ENCODE measurements around the gene COL6A3. TPM values are rescaled to one million over a fixed set of nuclear protein-coding genes. Genes with fewer than 3 reads are reported as not detected.

COL6A3 gene
- total RNA-seq, 1 experiment from 2014 or later = 45.0 TPM

DNA sequence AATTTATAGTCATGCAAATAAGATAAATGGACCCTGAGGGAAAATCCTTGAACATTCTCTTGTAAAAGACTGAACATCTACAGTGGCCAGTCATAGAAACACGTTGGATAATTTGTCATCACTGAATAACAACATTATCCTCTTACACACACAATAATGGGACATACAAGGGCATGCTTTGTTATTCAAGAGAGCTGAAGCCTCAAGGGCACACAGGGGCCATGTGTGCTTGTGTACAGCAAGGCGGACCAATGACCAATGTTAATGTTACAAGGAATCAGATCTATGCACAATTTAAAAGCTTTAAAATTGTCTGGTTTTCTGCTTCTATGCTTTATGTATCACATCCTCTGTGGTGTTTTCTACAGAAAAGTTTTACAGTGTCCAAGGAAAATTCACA, 23.7 kb downstream of the COL6A3 start:
- POLR2A ChIA-PET (ENCODE audit: unreplicated experiment) = no interaction called here

DNA sequence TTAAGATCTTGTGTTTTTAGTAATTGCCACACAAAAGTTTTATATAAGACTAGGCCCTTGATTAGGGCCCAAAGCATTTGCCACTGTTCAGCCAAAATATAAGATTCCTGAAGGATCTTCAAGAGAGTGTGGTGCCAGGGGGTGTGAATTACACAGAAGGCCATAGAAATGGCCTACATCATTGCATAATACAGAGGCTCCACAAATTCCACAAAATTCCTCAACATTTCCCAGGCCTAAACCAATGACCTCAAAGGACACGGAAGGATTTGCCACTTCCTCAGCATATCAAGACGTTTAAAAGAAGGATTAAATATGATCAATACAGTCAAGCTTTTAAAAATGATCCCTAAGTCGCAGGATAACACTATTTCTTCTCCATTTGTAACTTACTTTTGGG, 24.1 kb downstream of the COL6A3 start:
- Histone ChIP-seq H3K79me2 (ENCODE audit: low read length) (no peaks in the 10 kb centered on the region), H4K20me1 (ENCODE audit: low read length) (no peaks in the 10 kb centered on the region)
- CTCF ChIA-PET = no interaction called here

More for the DNA sequence above, 23.7 kb downstream of the COL6A3 start:
- DNase-seq (no peak), ATAC-seq (no peak)
- no peak overlapping the region for H2AFZ ChIP-seq (ENCODE audit: low read length)
- TF ChIP-seq, protein P1, sequence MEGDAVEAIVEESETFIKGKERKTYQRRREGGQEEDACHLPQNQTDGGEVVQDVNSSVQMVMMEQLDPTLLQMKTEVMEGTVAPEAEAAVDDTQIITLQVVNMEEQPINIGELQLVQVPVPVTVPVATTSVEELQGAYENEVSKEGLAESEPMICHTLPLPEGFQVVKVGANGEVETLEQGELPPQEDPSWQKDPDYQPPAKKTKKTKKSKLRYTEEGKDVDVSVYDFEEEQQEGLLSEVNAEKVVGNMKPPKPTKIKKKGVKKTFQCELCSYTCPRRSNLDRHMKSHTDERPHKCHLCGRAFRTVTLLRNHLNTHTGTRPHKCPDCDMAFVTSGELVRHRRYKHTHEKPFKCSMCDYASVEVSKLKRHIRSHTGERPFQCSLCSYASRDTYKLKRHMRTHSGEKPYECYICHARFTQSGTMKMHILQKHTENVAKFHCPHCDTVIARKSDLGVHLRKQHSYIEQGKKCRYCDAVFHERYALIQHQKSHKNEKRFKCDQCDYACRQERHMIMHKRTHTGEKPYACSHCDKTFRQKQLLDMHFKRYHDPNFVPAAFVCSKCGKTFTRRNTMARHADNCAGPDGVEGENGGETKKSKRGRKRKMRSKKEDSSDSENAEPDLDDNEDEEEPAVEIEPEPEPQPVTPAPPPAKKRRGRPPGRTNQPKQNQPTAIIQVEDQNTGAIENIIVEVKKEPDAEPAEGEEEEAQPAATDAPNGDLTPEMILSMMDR (conservative IDR thresholded peaks at IDR 0.05; ENCODE audit: low read depth, low read length) = no peak
- TF ChIP-seq EZH2phosphoT487 (IDR thresholded peaks at IDR 0.05; ENCODE audit: borderline replicate concordance, low read length) = no peak
- no peak for TF ChIP-seq EZH2 (IDR thresholded peaks at IDR 0.05; ENCODE audit: low read length, unreplicated experiment)
- no peaks in the 10 kb centered on the region for H3K4me1 ChIP-seq (ENCODE audit: insufficient read depth, low read length)
- H3K27ac ChIP-seq (ENCODE audit: low read length) = no peak overlapping the region
- CTCF ChIA-PET = no interaction called here
- no peaks in the 10 kb centered on the region for H3K27me3 ChIP-seq (ENCODE audit: low read length)
- no peak overlapping the region for H3K4me2 ChIP-seq (ENCODE audit: low read length)
- BruUV-seq (replicated peaks) = no TSS peak
- intact Hi-C loops (cut with micrococcal nuclease) = no loop called here
- no peaks in the 10 kb centered on the region for H4K20me1 ChIP-seq (ENCODE audit: low read length)
- peaks cover 10% of the 10 kb centered on the region for H3K36me3 ChIP-seq (ENCODE audit: low read depth, low read length)
- H3K9me3 ChIP-seq (ENCODE audit: low read length) = no peaks in the 10 kb centered on the region
- no peaks in the 10 kb centered on the region for H3K79me2 ChIP-seq (ENCODE audit: low read length)
- no peak overlapping the region for H3K4me3 ChIP-seq (ENCODE audit: low read length)
- no peaks in the 10 kb centered on the region for H3K9me2 ChIP-seq (replicated peaks; ENCODE audit: low read length)
- no peaks in the 10 kb centered on the region for H3F3A ChIP-seq (ENCODE audit: low read length, unreplicated experiment)
- H3K9ac ChIP-seq (ENCODE audit: low read length) = no peak overlapping the region

DNA sequence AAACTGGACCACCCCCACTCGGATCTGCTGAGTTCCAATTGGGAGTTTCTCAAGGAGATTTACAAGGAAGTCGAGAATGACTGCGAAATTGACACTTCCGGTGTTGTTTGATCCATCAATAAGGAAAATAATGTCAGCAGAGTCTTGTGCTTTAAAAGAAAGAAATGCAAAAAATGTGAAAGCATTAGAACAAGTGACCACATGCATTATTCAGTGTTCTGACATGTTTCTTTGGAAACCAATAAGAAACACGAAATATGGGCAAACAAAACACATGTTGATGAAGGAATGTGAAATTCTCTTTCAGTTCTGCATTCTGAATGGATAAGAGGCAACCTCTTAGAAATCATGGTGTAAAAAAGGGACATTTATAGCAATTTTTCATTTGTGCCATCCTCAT, 25.9 kb downstream of the COL6A3 start:
- no peak overlapping the region for H3K4me2 ChIP-seq (ENCODE audit: low read length)
- POLR2A ChIA-PET (ENCODE audit: unreplicated experiment) = no interaction called here
- BruUV-seq (replicated peaks) = no TSS peak
- no peak overlapping the region for H3K4me3 ChIP-seq (ENCODE audit: low read length)
- no peaks in the 10 kb centered on the region for H3K4me1 ChIP-seq (ENCODE audit: insufficient read depth, low read length)
- no peak overlapping the region for H2AFZ ChIP-seq (ENCODE audit: low read length)
- no peaks in the 10 kb centered on the region for H3K9me2 ChIP-seq (replicated peaks; ENCODE audit: low read length)
- H3K36me3 ChIP-seq (ENCODE audit: low read depth, low read length) = no peaks in the 10 kb centered on the region
- no peaks in the 10 kb centered on the region for H3F3A ChIP-seq (ENCODE audit: low read length, unreplicated experiment)
- DNase-seq = no peak
- CTCF ChIA-PET = no interaction called here
- no peaks in the 10 kb centered on the region for H3K79me2 ChIP-seq (ENCODE audit: low read length)
- H3K9me3 ChIP-seq (ENCODE audit: low read length) = no peaks in the 10 kb centered on the region
- intact Hi-C loops (cut with micrococcal nuclease) = no loop called here
- ATAC-seq = no peak
- H3K9ac ChIP-seq (ENCODE audit: low read length) = no peak overlapping the region
- no peaks in the 10 kb centered on the region for H4K20me1 ChIP-seq (ENCODE audit: low read length)
- TF ChIP-seq EZH2phosphoT487 (IDR thresholded peaks at IDR 0.05; ENCODE audit: borderline replicate concordance, low read length) (no peak), EZH2 (IDR thresholded peaks at IDR 0.05; ENCODE audit: low read length, unreplicated experiment) (no peak)
- TF ChIP-seq, protein P1 (conservative IDR thresholded peaks at IDR 0.05; ENCODE audit: low read depth, low read length) = no peak
- no peaks in the 10 kb centered on the region for H3K27me3 ChIP-seq (ENCODE audit: low read length)
- no peak overlapping the region for H3K27ac ChIP-seq (ENCODE audit: low read length)

More for the DNA sequence above, 24.1 kb downstream of the COL6A3 start:
- ATAC-seq = no peak
- TF ChIP-seq EZH2 (IDR thresholded peaks at IDR 0.05; ENCODE audit: low read length, unreplicated experiment) (no peak), EZH2phosphoT487 (IDR thresholded peaks at IDR 0.05; ENCODE audit: borderline replicate concordance, low read length) (no peak)
- TF ChIP-seq, protein P1 (conservative IDR thresholded peaks at IDR 0.05; ENCODE audit: low read depth, low read length) = no peak
- no peak overlapping the region for H3K4me2 ChIP-seq (ENCODE audit: low read length)
- POLR2A ChIA-PET (ENCODE audit: unreplicated experiment) = no interaction called here
- intact Hi-C loops (cut with micrococcal nuclease) = no loop called here
- no peaks in the 10 kb centered on the region for H3K27me3 ChIP-seq (ENCODE audit: low read length)
- no peaks in the 10 kb centered on the region for H3K9me3 ChIP-seq (ENCODE audit: low read length)
- no TSS peak for BruUV-seq (replicated peaks)
- H3K36me3 ChIP-seq (ENCODE audit: low read depth, low read length) = peaks cover 6% of the 10 kb centered on the region
- H3K4me3 ChIP-seq (ENCODE audit: low read length) = no peak overlapping the region
- H3K9ac ChIP-seq (ENCODE audit: low read length) = no peak overlapping the region
- H3K9me2 ChIP-seq (replicated peaks; ENCODE audit: low read length) = no peaks in the 10 kb centered on the region
- DNase-seq = no peak
- no peaks in the 10 kb centered on the region for H3F3A ChIP-seq (ENCODE audit: low read length, unreplicated experiment)
- no peak overlapping the region for H2AFZ ChIP-seq (ENCODE audit: low read length)
- no peak overlapping the region for H3K27ac ChIP-seq (ENCODE audit: low read length)
- H3K4me1 ChIP-seq (ENCODE audit: insufficient read depth, low read length) = no peaks in the 10 kb centered on the region

Data from PC-3 (cell line).